ENCODE data around the gene PDP2.

PDP2 gene

DNA sequence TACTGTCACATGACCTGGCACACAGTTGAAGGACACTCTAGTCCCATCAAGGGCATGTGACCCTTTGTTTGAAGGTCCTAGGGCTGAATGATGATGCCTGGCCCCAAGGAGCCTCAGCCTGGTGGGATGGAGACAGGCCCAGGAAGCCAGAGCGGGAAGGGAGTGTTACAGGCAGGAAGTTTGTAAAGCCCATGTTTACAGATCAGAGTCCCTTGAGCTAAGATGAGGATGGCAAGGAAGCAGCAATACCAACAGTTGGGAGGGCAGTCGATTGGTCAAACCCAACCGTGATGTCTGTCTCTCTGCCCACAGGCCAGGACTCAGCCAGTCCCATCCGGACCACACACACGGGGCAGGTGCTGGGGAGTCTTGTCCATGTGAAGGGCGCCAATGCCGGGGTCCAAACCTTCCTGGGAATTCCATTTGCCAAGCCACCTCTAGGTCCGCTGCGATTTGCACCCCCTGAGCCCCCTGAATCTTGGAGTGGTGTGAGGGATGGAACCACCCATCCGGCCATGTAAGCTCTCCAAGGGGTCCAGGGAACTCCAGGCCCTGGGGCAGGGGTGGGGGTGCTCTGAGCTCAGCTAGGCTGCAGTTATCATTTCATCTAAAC, 57.5 kb downstream of the PDP2 start:
- Histone ChIP-seq H3K27ac (ENCODE audit: low read length) (no peak overlapping the region), H3K9me3 (ENCODE audit: control insufficient read depth in 2 of 2, low read length in 2 of 2) (no peaks in the 10 kb centered on the region), H3K36me3 (ENCODE audit: control insufficient read depth in 2 of 2, insufficient read depth in 2 of 2, low read length in 2 of 2) (peaks cover 47 to 48% of the 10 kb centered on the region in 2 donors), H3K9ac (ENCODE audit: low read length in 2 of 2) (no peak overlapping the region), H3K4me1 (ENCODE audit: control insufficient read depth, insufficient read depth, low read length) (peaks cover 39% of the 10 kb centered on the region), H3K4me3 (ENCODE audit: low read length in 2 of 2) (no peak overlapping the region), H3K27me3 (ENCODE audit: control insufficient read depth in 1 of 2, insufficient read depth in 2 of 2, low read length in 2 of 2) (no peaks in the 10 kb centered on the region)

DNA sequence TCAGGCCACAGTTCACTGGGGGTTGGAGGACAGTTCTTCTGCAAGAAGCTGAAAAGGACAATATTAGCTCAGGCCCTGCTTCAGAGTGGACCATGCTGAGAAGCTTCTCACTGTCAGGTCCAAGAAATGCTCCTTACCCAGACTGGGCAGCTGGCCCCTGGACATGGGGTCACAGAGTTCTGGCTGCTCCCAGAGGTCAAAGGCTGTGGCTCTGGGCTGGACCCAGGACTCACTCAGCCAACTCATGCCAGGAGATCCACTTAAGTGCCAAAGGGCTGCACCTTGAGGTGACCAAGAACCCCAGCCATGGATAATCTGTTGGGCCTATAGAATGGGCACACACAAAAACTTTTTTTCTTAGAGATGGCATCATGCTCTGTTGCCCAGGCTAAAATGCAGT, 59.1 kb downstream of the PDP2 start:
- Histone ChIP-seq H3K9ac (ENCODE audit: low read length in 2 of 2) (no peak overlapping the region), H3K27ac (ENCODE audit: low read length) (no peak overlapping the region), H3K27me3 (ENCODE audit: control insufficient read depth in 1 of 2, insufficient read depth in 2 of 2, low read length in 2 of 2) (no peaks in the 10 kb centered on the region), H3K9me3 (ENCODE audit: control insufficient read depth in 2 of 2, low read length in 2 of 2) (no peaks in the 10 kb centered on the region), H3K4me1 (ENCODE audit: control insufficient read depth, insufficient read depth, low read length) (peaks cover 30% of the 10 kb centered on the region), H3K36me3 (ENCODE audit: control insufficient read depth in 2 of 2, insufficient read depth in 2 of 2, low read length in 2 of 2) (peaks cover 54 to 55% of the 10 kb centered on the region in 2 donors), H3K4me3 (ENCODE audit: low read length in 2 of 2) (no peak overlapping the region)

DNA sequence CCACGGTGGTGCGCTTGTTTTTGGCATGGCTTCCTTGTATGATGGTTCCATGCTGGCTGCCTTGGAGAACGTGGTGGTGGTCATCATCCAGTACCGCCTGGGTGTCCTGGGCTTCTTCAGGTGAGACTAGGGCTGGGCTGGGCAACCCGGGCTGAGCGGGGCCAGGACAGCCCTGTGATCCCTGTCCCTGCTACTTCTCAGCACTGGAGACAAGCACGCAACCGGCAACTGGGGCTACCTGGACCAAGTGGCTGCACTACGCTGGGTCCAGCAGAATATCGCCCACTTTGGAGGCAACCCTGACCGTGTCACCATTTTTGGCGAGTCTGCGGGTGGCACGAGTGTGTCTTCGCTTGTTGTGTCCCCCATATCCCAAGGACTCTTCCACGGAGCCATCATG, 59.9 kb downstream of the PDP2 start:
- H3K4me3 ChIP-seq (ENCODE audit: low read length in 2 of 2): no peak overlapping the region
- peaks cover 27% of the 10 kb centered on the region for H3K4me1 ChIP-seq (ENCODE audit: control insufficient read depth, insufficient read depth, low read length)
- peaks cover 54 to 55% of the 10 kb centered on the region in 2 donors for H3K36me3 ChIP-seq (ENCODE audit: control insufficient read depth in 2 of 2, insufficient read depth in 2 of 2, low read length in 2 of 2)
- H3K9me3 ChIP-seq (ENCODE audit: control insufficient read depth in 2 of 2, low read length in 2 of 2): no peaks in the 10 kb centered on the region
- H3K9ac ChIP-seq (ENCODE audit: low read length in 2 of 2): no peak overlapping the region
- H3K27ac ChIP-seq (ENCODE audit: low read length): no peak overlapping the region
- no peaks in the 10 kb centered on the region for H3K27me3 ChIP-seq (ENCODE audit: control insufficient read depth in 1 of 2, insufficient read depth in 2 of 2, low read length in 2 of 2)
